Right hindlimb (tissue), 1 donor: ENCODE data around the gene ATG14.
"Not testable (repeated sequence)": the region's sequence is repeated elsewhere in the genome, so short reads cannot be mapped to it uniquely, and the experiment has no call there.

Experiments
- DNase-seq: peaks from one replicate; pipeline ENCODE4 v3.0.0-alpha.2; 2018

ATG14 gene

GRCh38 chr14:55350461-55350860, 61.2 kb downstream of the ATG14 start:
- no peak for DNase-seq

- no peak for DNase-seq
These were observed 62.1 kb downstream of the ATG14 start for GRCh38 chr14:55349565-55349964.

- DNase-seq: no peak
These were observed 62.7 kb downstream of the ATG14 start for GRCh38 chr14:55348766-55349453.

- no peak for DNase-seq
These were observed 63.9 kb downstream of the ATG14 start for GRCh38 chr14:55347748-55348147.

- DNase-seq: no peak
These were observed 64.6 kb downstream of the ATG14 start for GRCh38 chr14:55347040-55347439.

GRCh38 chr14:55344582-55345163, 67.0 kb downstream of the ATG14 start:
- not testable (repeated sequence) for DNase-seq

- DNase-seq: no peak
These were observed 69.8 kb downstream of the ATG14 start for GRCh38 chr14:55341781-55342180.

- DNase-seq: no peak
These were observed 71.1 kb downstream of the ATG14 start for GRCh38 chr14:55340482-55340881.

- DNase-seq: no peak
These were observed 71.9 kb downstream of the ATG14 start for GRCh38 chr14:55339770-55340169.

GRCh38 chr14:55336691-55337090, 74.9 kb downstream of the ATG14 start:
- no peak for DNase-seq

GRCh38 chr14:55336162-55336561, 75.5 kb downstream of the ATG14 start:
- DNase-seq: no peak

- DNase-seq: no peak
These were observed 77.7 kb downstream of the ATG14 start for GRCh38 chr14:55333711-55334485.

GRCh38 chr14:55332654-55333570, 78.7 kb downstream of the ATG14 start:
- DNase-seq: no peak

- DNase-seq: no peak
These were observed 81.5 kb downstream of the ATG14 start for GRCh38 chr14:55329999-55330710.

- DNase-seq: no peak
These were observed 83.3 kb downstream of the ATG14 start for GRCh38 chr14:55328317-55328716.

- DNase-seq: no peak
These were observed 84.5 kb downstream of the ATG14 start for GRCh38 chr14:55327179-55327578.

GRCh38 chr14:55324812-55325211, 86.8 kb downstream of the ATG14 start:
- no peak for DNase-seq

- no peak for DNase-seq
These were observed 87.7 kb downstream of the ATG14 start for GRCh38 chr14:55323910-55324309.

- no peak for DNase-seq
These were observed 92.9 kb downstream of the ATG14 start for GRCh38 chr14:55318694-55319093.

- DNase-seq: no peak
These were observed 93.9 kb downstream of the ATG14 start for GRCh38 chr14:55317542-55318306.

GRCh38 chr14:55316564-55316963, 95.1 kb downstream of the ATG14 start:
- DNase-seq: no peak
